DLD1 (cell line): ENCODE results near the gene GLI1.
"Not testable (repeated sequence)": the region's sequence is repeated elsewhere in the genome, so short reads cannot be mapped to it uniquely, and the experiment has no call there.

ENCODE experiments used
- in situ Hi-C: cut with HindIII; loops from 2 replicates; pipeline ENCODE4 v1.10.0; 2017; ENCODE audit warnings: low sequenced_read_pairs

The GLI1 gene

DNA sequence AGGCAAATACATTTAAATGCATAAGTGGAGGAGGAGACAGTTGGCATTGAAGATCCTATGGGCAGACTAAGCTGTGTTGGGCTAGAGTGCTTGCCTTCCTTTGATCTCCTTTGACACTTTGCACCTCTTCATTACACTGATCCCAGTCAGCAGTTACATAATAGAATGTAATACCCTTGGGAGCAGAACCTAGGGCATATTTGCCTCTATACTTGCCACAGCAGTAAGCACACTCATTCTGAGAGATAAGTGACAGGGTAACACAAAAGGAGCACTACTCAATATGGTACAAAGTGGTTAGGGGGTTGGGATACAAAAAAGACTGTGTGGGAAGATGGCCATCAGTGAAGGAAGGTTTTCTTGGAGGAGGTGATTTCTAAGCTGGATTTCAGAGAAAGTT, 37.2 kb downstream of the GLI1 start:
- in situ Hi-C loops: no loop called here

DNA sequence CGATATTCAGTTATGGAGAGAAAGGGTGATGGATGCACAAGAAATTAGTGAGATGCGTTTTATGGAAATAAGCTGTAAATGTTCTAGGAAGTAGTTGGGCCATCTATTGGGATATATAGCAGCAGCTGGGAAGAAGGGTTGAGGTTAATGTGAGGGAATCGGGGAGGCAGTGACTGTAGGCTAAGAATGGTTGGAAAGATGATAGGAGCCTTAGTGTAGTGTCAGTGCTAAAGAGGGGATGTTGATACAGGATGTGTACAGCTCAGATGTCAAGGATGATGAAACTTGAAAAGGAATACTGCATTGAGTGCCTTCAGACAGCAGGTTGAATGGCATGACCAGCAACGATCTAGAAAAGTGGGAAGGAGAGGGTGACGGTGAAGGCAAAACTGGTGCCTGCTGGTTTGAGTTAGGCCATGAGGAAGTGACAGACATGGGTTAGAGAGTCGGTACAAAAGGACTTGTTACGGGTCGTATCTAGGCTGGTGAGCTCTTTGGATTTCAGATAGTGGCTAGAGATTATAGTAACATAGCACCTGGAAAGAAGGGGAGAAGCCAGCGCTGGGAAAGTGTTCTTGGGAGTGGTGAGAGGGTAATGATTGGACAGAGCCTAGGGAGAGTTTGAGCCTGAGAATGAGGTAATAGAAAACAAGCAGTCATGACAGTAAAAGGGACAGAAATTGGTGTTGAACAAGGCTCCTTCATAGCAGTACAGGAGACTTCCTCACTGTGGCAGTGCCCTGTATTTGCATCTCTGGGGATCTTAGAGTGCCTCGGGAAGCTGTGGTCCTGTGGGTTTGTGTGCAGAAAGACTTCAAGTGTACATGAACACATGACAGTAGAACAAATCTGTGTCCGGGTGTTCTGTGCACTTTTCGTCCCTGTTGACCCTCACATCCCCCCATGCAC, 37.9 kb downstream of the GLI1 start:
- in situ Hi-C loops: no loop called here

DNA sequence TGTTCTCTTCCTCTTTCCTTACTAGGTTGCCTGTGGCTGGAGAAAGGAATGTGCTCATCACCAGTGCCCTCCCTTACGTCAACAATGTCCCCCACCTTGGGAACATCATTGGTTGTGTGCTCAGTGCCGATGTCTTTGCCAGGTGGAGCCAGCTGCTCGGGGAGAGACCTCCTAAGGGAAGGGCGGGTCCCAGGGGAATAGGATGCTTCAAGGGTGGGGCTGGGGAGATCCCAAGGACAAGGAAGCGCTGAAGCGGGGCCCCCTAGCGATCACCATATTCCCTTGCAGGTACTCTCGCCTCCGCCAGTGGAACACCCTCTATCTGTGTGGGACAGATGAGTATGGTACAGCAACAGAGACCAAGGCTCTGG, 38.5 kb downstream of the GLI1 start:
- in situ Hi-C loops: no loop called here

DNA sequence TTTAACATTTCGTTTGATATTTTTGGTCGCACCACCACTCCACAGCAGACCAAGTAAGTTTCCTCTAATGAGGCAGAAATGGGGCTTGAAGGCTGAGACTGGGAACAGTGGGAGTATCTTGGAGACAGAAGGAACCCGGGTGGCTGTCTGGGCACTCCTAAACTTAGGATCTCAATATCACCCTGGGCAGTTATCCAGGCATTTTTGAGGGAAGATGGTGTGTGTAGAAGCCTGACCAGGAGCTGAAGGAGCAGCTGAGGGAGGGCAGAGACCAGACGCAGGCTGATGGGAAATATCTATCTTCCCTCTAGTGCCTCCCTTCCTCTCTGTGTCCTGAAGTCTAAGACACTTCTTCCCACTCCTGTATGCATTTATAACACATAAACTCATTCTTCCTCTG, 39.0 kb downstream of the GLI1 start:
- in situ Hi-C loops: no loop called here

DNA sequence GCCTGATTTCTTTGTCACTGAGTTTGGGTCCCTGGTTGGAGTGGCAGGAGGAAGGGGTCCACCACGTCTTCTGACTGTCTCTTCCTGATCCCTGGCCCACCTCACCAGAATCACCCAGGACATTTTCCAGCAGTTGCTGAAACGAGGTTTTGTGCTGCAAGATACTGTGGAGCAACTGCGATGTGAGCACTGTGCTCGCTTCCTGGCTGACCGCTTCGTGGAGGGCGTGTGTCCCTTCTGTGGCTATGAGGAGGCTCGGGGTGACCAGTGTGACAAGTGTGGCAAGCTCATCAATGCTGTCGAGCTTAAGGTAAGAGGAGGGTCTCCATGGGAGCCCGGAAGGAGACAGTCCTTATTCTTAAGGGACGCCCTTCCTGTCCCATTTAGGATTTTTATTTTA, 40.6 kb downstream of the GLI1 start:
- in situ Hi-C loops: no loop called here

DNA sequence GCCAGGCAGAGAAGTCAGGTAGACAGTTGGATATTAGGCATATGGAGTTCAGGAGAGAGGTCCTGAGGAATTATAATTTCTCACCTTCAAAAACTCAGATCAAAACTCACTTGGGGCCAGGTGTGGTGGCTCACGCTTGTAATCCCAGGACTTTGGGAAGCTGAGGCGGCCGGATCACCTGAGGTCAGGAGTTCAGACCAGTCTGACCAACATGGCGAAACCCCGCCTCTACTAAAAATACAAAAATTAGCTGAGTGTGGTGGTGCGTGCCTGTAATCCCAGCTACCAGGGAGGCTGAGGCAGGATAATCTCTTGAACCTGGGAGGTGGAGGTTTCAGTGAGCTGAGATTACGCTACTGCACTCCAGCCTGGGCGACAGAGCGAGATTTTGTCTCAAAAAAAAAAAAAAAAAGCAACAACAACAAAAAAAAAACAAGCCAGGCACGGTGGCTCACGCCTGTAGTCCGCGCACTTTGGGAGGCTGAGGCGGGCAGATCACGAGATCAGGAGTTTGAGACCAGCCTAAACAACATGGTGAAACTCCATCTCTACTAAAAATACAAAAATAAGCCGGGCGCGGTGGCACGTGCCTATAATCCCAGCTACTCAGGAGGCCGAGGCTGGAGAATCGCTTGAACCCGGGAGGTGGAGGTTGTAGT, 42.9 kb downstream of the GLI1 start:
- in situ Hi-C loops: not testable (repeated sequence)

DNA sequence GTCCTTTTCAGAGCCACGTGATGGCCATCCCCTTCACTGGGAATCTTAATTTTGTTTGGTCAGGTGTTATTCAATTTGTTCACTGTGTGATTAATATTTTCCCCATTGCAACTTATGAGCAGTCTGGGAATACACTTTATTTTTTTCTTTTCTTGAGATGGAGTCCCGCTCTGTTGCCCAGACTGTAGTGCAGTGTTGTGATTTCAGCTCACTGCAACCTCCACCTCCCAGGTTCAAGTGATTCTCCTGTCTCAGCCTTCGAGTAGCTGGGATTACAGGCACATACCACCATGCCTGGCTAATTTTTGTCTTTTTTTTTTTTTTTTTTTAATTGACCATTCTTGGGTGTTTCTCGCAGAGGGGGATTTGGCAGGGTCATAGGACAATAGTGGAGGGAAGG, 47.0 kb downstream of the GLI1 start:
- in situ Hi-C loops: not testable (repeated sequence)

DNA sequence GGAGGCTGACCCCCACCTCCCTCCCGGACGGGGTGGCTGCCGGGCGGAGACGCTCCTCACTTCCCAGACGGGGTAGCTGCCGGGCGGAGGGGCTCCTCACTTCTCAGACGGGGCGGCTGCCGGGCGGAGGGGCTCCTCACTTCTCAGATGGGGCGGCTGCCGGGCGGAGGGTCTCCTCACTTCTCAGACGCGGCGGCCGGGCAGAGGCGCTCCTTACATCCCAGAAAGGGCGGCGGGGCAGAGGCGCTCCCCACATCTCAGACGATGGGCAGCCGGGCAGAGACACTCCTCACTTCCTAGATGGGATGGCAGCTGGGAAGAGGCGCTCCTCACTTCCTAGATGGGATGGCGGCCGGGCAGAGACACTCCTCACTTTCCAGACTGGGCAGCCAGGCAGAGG, 48.2 kb downstream of the GLI1 start:
- in situ Hi-C loops: not testable (repeated sequence)

DNA sequence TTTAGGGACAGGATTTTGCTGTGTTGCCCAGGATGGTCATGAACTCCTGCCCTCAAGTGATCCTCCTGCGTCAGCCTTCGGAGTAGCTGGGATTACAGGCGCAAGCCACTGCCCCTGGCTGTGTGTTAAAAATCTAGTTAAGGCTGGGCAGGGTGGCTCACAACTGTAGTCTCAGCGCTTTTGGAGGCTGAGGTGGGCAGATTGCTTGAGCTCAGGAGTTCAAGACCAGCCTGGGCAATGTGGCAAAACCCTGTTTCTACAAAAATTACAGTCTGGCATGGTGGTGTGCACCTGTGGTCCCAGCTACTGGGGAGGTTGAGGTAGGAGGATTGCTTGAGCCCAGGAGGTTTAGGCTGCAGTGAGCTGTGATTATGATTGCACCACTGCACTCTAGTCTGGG, 51.6 kb downstream of the GLI1 start:
- in situ Hi-C loops: no loop called here

DNA sequence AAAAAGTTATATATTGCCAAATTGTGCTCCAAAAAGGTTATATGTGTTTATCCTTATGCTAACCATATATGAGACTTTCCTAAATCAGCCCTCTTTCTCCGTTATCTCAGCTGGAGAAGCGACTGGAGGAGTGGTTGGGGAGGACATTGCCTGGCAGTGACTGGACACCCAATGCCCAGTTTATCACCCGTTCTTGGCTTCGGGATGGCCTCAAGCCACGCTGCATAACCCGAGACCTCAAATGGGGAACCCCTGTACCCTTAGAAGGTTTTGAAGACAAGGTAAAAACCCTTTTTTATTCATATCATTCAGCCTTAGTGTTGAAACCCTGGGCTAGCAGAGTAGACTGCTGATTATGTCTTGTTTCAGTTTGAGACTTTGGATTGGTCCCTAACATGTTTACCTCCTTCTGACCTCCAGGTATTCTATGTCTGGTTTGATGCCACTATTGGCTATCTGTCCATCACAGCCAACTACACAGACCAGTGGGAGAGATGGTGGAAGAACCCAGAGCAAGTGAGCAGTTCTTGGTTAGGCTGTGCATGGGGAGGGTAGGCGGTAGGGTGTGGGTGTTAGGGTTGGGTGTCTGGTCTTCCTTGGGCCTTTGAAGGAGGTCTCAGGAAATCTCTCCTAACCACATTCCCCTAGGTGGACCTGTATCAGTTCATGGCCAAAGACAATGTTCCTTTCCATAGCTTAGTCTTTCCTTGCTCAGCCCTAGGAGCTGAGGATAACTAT, 52.2 kb downstream of the GLI1 start:
- in situ Hi-C loops: no loop called here

DNA sequence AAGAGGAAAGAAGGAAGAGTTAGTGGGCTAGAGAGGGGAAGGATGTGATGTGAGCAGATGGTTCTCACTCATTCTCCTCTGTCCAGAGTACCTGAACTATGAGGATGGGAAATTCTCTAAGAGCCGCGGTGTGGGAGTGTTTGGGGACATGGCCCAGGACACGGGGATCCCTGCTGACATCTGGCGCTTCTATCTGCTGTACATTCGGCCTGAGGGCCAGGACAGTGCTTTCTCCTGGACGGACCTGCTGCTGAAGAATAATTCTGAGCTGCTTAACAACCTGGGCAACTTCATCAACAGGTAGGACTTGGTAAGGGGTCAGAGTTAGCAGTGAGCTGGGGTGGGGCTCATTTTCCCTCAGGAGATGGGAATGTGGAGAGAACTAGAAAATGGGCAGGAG, 53.1 kb downstream of the GLI1 start:
- in situ Hi-C loops: no loop called here

DNA sequence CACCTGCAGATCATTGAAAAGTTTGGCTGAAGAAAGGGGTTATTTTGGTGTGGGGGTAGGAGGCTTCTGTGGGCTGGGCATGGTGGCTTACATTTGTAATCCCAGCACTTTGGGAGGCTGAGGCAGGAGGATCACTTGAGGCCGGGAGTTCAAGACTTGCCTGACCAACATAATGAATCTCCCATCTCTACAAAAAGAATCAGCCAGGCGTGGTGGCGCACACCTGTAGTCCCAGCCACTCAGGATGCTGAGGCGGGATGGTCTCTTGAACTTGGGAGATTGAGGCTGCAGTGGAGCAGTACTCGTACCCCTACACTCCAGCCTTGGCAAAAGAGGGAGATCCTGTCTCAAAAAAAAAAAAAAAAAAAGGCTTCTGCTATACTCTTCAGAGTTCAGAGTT, 53.7 kb downstream of the GLI1 start:
- in situ Hi-C loops: no loop called here

DNA sequence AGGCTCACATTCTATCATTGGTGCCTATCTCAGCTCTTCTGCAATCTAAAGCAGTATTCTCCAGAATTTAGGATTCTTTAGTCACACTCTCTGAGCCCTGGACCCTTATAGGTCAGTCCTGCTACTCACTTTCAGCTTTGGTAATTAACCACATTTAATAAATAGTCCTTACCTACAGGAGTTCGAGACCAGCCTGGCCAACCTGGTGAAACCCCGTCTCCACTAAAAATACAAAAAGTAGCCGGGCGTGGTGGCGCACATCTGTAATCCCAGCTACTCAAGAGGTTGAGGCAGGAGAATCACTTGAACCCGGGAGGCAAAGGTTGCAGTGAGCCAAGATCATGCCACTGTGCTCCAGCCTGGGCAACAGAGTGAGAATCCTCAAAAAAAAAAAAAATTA, 54.1 kb downstream of the GLI1 start:
- in situ Hi-C loops: not testable (repeated sequence)

DNA sequence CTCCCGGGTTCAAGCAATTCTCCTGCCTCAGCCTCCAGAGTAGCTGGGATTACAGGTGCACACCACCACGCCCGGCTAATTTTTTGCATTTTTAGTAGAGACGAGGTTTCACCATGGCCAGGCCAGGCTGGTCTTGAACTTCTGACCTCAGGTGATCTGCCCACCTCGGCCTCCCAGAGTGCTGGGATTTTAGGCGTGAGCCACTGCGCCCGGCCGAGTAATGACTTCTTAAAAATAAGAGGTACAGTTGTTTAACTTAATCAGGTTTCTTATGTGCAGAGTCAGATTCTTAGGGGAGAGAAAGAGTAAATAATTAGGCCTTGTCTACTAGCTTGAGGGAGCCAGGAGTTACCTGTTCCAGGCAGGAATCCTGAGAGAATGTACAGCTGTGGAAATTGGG, 54.7 kb downstream of the GLI1 start:
- in situ Hi-C loops: not testable (repeated sequence)

DNA sequence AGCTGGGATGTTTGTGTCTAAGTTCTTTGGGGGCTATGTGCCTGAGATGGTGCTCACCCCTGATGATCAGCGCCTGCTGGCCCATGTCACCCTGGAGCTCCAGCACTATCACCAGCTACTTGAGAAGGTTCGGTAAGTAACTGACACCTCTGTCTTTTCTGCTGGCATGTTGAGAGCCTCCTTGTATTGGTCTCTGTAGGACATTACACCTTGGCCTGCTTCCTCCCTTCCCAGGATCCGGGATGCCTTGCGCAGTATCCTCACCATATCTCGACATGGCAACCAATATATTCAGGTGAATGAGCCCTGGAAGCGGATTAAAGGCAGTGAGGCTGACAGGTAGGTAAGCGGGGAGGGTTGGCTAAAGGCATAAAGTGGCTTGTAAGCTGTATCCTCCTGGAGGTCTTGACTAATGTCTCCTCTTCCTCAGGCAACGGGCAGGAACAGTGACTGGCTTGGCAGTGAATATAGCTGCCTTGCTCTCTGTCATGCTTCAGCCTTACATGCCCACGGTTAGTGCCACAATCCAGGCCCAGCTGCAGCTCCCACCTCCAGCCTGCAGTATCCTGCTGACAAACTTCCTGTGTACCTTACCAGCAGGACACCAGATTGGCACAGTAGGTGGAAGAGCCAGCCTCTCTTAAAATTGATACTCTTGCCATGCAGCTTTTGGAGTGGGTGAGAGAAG, 55.3 kb downstream of the GLI1 start:
- in situ Hi-C loops: no loop called here

DNA sequence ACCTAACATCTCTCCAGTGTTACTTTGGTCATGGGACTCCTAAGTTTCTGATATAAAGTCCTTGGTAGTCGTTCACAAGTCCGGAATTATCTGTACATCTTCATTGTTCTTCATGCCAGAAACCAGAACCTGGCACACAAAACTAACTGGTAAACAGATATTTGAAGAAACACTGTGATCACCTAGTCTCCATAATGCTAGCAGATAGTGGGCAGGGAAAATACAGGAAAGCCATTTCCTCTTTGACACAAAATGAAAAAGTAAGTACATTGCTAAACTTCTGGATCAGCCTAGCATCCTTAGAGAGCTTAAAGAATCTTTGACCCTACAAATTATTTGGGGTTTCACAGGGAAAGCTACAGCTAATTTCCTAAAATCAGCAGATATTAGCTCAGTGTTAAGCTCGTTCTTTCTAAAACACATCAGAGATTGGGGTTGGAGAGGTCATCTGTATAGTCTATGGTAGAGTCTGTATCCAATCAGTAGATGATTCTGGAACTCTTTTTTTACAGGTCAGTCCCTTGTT, 55.9 kb downstream of the GLI1 start:
- in situ Hi-C loops: no loop called here

DNA sequence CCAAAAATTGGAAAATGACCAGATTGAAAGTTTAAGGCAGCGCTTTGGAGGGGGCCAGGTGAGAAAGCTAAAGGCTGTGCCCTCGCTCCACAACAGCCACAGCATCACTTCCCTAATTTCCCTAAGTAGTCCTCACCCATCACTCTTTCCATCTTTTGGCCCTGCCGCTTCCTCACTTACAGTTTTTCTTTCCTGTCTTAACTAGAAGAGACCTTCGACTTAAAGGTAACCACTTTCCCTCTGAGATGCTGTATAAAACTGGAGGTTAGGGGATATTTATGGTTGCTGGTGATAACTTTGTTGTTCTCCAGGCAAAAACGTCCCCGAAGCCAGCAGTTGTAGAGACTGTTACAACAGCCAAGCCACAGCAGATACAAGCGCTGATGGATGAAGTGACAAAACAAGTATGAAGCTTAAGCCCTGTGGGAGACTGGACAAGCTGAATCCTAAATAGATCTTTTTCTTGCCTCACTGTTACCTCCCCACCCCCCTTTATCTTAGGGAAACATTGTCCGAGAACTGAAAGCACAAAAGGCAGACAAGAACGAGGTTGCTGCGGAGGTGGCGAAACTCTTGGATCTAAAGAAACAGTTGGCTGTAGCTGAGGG, 56.5 kb downstream of the GLI1 start:
- in situ Hi-C loops: no loop called here

DNA sequence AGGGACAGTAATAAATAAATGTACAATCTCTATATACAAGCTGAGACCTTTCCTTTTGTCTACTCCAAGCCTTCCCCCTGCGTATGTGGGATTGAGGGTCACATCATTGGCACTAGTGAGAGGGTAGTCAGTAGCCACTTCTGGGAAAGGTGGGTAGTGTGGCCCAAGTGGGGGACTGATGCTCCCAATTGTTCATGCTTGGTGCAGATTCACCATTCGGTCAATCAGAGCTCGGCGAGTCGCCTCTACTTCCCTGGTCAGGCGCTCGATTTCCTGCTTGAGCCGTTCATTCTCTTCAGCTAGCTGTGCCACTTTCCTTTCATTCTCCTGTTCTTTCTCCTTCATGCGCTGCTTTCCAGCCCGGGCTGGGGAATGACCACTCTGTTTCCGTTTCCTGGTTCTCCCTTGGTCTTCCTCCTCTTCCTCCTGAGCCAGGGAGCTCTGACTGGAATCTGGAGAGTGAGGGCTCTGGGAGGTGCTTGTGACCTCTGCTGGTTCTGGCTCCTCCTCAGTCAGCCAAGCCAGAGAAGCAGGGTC, 57.1 kb downstream of the GLI1 start:
- in situ Hi-C loops: no loop called here

DNA sequence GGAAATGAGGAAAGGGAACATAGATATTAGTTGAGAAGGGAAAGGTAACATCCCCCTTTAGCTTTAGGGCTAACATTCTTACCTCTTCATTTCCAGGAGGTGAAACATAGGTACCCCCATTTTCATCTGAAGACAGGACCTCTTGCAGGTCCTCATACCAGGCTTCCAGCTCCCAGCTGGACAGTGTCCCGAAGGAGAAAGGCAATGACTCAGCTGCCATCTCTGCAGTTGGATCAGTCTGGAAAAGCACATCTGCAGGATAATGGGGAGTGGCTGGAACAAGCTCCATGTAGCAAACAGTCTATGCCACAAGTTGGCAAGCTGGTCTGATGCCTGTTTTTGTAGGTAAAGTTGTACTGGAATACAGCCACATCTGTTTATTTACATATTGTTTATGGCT, 57.6 kb downstream of the GLI1 start:
- in situ Hi-C loops: no loop called here

DNA sequence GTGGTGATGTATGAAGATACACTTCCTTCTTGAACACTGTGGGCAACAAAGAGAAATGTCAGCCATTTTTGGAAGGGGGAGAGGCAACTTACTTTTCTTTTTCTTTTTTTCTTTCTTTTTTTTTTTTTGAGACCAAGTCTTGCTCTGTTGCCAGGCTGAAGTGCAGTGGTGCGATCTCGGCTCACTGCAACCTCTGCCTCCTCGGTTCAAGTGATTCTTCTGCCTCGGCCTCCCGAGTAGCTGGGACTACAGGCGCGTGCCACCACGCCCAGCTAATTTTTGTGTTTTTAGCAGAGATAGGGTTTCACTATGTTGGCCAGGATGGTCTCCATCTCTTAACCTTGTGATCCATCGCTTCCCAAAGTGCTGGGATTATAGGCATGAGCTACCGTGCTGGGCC, 58.1 kb downstream of the GLI1 start:
- in situ Hi-C loops: not testable (repeated sequence)
